Fibroblast of lung (primary cell): Measurements from ENCODE around the gene SEC14L3. TPM values are rescaled to one million over a fixed set of nuclear protein-coding genes. Genes with fewer than 3 reads are reported as not detected.
A peak's percentile ranks its signal among the peaks of the same experiment; 100 is the strongest.

Experiments
- DNase-seq, 2 donors: peaks; one replicate each; pipeline versions ENCODE4 v3.0.0 to v3.0.0-alpha.2; 2010; ENCODE audit warnings: low read depth in 2 of 2
- H2AFZ ChIP-seq: 2 replicates; pipeline ENCODE4 v1.5.1; 2012; ENCODE audit warnings: low read length, control low read depth, inconsistent platforms
- H3K27ac ChIP-seq: 2 replicates; pipeline ENCODE4 v1.5.1; 2011; ENCODE audit warnings: low read length, control low read depth; ENCODE audit not compliant: insufficient read depth
- H3K27me3 ChIP-seq: 2 replicates; pipeline ENCODE4 v1.5.1; 2011; ENCODE audit warnings: mild to moderate bottlenecking, low read length; ENCODE audit not compliant: control insufficient read depth, insufficient read depth
- H3K36me3 ChIP-seq: 2 replicates; pipeline ENCODE4 v1.5.1; 2011; ENCODE audit warnings: low read length; ENCODE audit not compliant: control insufficient read depth, insufficient read depth
- H3K4me1 ChIP-seq: 2 replicates; pipeline ENCODE4 v1.5.1; 2011; ENCODE audit warnings: low read length; ENCODE audit not compliant: control insufficient read depth, insufficient read depth; ENCODE audit errors: extremely low read depth
- H3K4me2 ChIP-seq: 2 replicates; pipeline ENCODE4 v1.5.1; 2011; ENCODE audit warnings: low read length, control low read depth; ENCODE audit not compliant: insufficient read depth; ENCODE audit errors: extremely low read depth
- H3K4me3 ChIP-seq, 4 experiments: fragments of 200-600 bp in 1 of 4; sonication (generic) in 1 of 4; replicated peaks in 1 of 4; 2 replicates each; pipeline ENCODE4 v1.5.1; 2011 to 2016; ENCODE audit warnings: low read length in 4 of 4, low read depth in 3 of 4, mild to moderate bottlenecking in 3 of 4, control low read depth in 2 of 4, inconsistent platforms in 1 of 4, mixed read lengths in 1 of 4; ENCODE audit not compliant: insufficient read depth in 1 of 4; ENCODE audit errors: control extremely low read depth in 1 of 4
- H3K79me2 ChIP-seq: 2 replicates; pipeline ENCODE4 v1.5.1; 2012; ENCODE audit warnings: mild to moderate bottlenecking, low read length, inconsistent platforms; ENCODE audit not compliant: control insufficient read depth, insufficient read depth
- H3K9ac ChIP-seq: 2 replicates; pipeline ENCODE4 v1.5.1; 2011; ENCODE audit warnings: mild to moderate bottlenecking, low read length, control low read depth; ENCODE audit not compliant: insufficient read depth
- H3K9me3 ChIP-seq: 2 replicates; pipeline ENCODE4 v1.5.1; 2012; ENCODE audit warnings: low read depth, low read length; ENCODE audit not compliant: control insufficient read depth, insufficient read depth
- H4K20me1 ChIP-seq: 2 replicates; pipeline ENCODE4 v1.5.1; 2011; ENCODE audit warnings: low read length; ENCODE audit not compliant: control insufficient read depth, insufficient read depth; ENCODE audit errors: extremely low read depth
- EZH2 ChIP-seq: IDR thresholded peaks from 2 replicates; pipeline ENCODE4 v1.5.1; 2012; ENCODE audit warnings: low read length, control low read depth, mild to moderate bottlenecking; ENCODE audit errors: missing control alignments
- polyA plus RNA-seq, 2 donors: library from polyadenylated mRNA; depleted of rRNA in 1 of 2; stranded (reverse) in 1 of 2; unstranded in 1 of 2; fragments of >200 nt; gene quantifications; 2 replicates each; pipeline ENCODE4 v1.2.1, GENCODE V29; 2011 to 2012; ENCODE audit warnings: missing spikeins in 1 of 2
- total RNA-seq: library from RNA; depleted of rRNA; stranded (reverse); fragments of >200 nt; gene quantifications from 2 replicates; pipeline ENCODE4 v1.2.1, GENCODE V29; 2014
- TF ChIP-seq, protein P1 (sequence below), 2 donors: IDR thresholded peaks in 1 of 2; conservative IDR thresholded peaks in 1 of 2; 1 replicate in 1 of 2; 2 replicates in 1 of 2; pipeline ENCODE4 v1.5.1; 2011 to 2012; ENCODE audit warnings: low read length in 2 of 2, control low read depth in 1 of 2, inconsistent platforms in 1 of 2, low read depth in 1 of 2, mild to moderate bottlenecking in 1 of 2

Gene SEC14L3
- total and polyA plus RNA-seq, 2 donors (not counting 1 experiment from before 2014, with no cell fraction given), result not detected

DNA sequence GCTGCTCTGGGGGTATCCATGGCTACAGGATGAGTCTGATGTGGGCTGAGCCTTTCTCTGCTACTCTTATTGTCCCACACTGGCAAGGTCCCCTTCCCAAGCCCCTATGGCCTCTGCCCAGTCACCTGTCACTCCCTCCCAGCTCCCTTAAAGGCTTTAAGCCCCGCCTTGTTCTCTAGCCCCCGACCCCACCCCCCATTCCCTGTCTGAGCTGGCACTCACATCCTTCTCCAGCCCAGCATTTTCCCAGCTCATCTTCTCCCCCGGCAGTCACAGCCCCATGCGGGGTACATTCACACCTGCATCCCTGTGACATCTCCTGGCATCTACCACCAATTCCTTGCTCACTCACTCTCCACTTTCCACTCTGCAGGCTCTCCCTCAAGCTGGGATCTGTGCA, 41.9 kb downstream of the SEC14L3 start:
- no peaks in the 10 kb centered on the region for H3K27me3 ChIP-seq
- no peaks in the 10 kb centered on the region for H3K79me2 ChIP-seq
- H3K9me3 ChIP-seq, result no peaks in the 10 kb centered on the region
- no peak overlapping the region for H3K27ac ChIP-seq
- no peaks in the 10 kb centered on the region for H3K36me3 ChIP-seq
- H3K4me2 ChIP-seq, result no peak overlapping the region
- no peak overlapping the region for H2AFZ ChIP-seq
- no peak overlapping the region for H3K9ac ChIP-seq
- no peak for DNase-seq
- H3K4me1 ChIP-seq, result peaks cover 6% of the 10 kb centered on the region
- no peak overlapping the region for H3K4me3 ChIP-seq
- TF ChIP-seq, protein P1, sequence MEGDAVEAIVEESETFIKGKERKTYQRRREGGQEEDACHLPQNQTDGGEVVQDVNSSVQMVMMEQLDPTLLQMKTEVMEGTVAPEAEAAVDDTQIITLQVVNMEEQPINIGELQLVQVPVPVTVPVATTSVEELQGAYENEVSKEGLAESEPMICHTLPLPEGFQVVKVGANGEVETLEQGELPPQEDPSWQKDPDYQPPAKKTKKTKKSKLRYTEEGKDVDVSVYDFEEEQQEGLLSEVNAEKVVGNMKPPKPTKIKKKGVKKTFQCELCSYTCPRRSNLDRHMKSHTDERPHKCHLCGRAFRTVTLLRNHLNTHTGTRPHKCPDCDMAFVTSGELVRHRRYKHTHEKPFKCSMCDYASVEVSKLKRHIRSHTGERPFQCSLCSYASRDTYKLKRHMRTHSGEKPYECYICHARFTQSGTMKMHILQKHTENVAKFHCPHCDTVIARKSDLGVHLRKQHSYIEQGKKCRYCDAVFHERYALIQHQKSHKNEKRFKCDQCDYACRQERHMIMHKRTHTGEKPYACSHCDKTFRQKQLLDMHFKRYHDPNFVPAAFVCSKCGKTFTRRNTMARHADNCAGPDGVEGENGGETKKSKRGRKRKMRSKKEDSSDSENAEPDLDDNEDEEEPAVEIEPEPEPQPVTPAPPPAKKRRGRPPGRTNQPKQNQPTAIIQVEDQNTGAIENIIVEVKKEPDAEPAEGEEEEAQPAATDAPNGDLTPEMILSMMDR (conservative IDR thresholded peaks at IDR 0.05 in 1 of 2, IDR thresholded peaks at IDR 0.05 in 1 of 2; ENCODE audit: low read depth in 1 of 2, low read length in 2 of 2), result no peak
- no peak for TF ChIP-seq EZH2
- H4K20me1 ChIP-seq, result no peaks in the 10 kb centered on the region

DNA sequence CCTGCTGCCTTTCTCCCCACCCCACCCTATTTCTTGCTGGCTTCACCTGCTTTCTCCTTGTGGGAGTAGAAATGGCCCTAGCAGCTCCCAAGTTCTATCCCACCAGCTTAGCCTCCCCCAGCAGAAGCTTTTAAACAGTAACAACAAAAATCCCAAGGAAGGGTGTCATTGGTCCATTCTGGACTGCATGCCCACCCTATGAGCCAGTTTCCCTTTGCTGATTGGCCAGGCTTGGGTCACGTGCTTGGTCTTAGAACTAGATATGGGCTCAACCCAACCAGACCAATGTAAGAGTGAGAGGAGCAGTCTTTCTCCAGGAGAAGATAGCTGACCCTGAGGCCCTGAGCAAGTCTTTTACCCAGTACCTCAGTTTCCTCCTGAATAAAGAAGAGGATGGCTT, 43.9 kb downstream of the SEC14L3 start:
- TF ChIP-seq, protein P1 (conservative IDR thresholded peaks at IDR 0.05 in 1 of 2, IDR thresholded peaks at IDR 0.05 in 1 of 2; ENCODE audit: low read depth in 1 of 2, low read length in 2 of 2), result no peak
- TF ChIP-seq EZH2, result no peak

DNA sequence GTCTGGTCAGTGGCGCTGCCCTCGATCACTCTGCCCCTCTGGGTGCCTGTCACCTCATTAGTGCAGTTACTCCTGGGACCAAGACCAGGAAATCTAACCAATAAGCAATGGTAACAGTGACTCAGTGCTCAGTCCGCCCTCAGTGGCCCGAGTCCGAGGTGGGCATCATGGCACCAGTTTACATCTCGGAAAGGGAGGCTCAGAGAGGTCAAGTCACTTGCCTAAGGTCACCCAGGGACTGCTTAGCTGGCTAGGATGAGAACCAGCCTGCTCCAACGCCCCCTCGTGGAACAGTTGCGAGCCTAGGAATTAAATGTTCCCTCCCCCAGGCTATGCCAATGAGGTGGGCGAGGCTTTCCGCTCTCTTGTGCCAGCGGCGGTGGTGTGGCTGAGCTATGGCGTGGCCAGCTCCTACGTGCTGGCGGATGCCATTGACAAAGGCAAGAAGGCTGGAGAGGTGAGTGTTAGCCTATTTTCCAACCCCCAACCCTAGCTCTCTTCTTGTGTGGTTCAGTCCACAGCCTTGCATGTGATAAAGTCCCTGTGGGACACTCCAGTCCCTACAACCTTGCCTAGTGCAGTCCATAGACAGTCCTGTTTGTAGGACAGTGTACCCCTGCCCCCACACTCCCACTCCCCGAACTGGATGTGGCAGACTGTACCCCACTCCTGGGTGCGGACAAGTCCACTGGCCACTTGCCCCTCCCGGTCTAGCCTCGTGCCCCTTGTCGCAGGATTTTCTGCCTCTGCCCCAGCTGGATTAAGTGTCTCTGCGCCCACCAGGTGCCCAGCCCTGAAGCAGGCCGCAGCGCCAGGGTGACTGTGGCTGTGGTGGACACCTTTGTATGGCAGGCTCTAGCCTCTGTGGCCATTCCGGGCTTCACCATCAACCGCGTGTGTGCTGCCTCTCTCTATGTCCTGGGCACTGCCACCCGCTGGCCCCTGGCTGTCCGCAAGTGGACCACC, 45.1 kb downstream of the SEC14L3 start:
- peak; percentile 64 to 73 for DNase-seq
- Histone ChIP-seq H3K9me3 (no peaks in the 10 kb centered on the region), H3K9ac (peak overlapping the region; percentile 69), H3K4me1 (peaks cover 23% of the 10 kb centered on the region), H3K4me3 (peak overlapping the region; percentile 58 to 73 (median 63)), H4K20me1 (no peaks in the 10 kb centered on the region), H3K36me3 (no peaks in the 10 kb centered on the region), H3K79me2 (no peaks in the 10 kb centered on the region), H3K27me3 (no peaks in the 10 kb centered on the region), H3K27ac (peak overlapping the region; percentile 93), H3K4me2 (peak overlapping the region; percentile 67), H2AFZ (peak overlapping the region; percentile 39)
- TF ChIP-seq EZH2, result no peak
- TF ChIP-seq, protein P1 (conservative IDR thresholded peaks at IDR 0.05 in 1 of 2, IDR thresholded peaks at IDR 0.05 in 1 of 2; ENCODE audit: low read depth in 1 of 2, low read length in 2 of 2), result peak; percentile 72 to 77

More for the DNA sequence above, 43.9 kb downstream of the SEC14L3 start:
- Histone ChIP-seq H3K27me3 (no peaks in the 10 kb centered on the region), H2AFZ (no peak overlapping the region), H3K9ac (no peak overlapping the region), H3K4me1 (peaks cover 13% of the 10 kb centered on the region), H3K4me2 (no peak overlapping the region), H3K79me2 (no peaks in the 10 kb centered on the region), H3K4me3 (no peak overlapping the region), H3K9me3 (no peaks in the 10 kb centered on the region), H3K27ac (no peak overlapping the region), H4K20me1 (no peaks in the 10 kb centered on the region), H3K36me3 (no peaks in the 10 kb centered on the region)
- DNase-seq, result no peak
